ENCODE data around the gene TBX2. TPM values are rescaled to one million over a fixed set of nuclear protein-coding genes. Genes with fewer than 3 reads are reported as not detected.

The TBX2 gene
- total RNA-seq, 1 experiment from 2014 or later = 9.9 TPM

Other genes starting within 250 kb of the TBX2 start
- gene TBX4, start 52.6 kb downstream of the TBX2 start, total RNA-seq (2014; rRNA removed; shearing (Covaris generic)) = 0.07 and 0.20 TPM in 2 replicates
- gene NACA2, start 191.4 kb downstream of the TBX2 start, total RNA-seq (2014; rRNA removed; shearing (Covaris generic)) = not detected in 2 replicates